ENCODE results near the gene TLR4.

TLR4 gene

DNA sequence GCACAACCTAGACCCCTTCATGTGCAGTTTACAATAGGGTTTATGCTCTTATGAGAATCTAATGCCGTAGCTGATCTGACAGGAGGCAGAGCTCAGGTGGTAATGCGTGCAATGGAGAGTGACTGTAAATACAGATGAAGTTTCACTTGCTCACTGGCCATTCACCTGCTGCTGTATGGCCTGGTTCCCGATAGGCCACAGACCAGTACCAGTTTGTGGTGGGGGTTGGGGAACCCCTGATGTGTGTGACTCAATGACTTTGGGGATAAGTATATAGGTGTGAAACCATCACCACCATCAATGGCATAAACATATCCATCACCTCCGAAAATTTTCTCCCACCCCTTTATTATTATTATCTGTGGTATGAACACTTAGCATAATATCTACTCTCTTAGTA is 42.1 kb downstream of the TLR4 start:
- no peak for DNase-seq

DNA sequence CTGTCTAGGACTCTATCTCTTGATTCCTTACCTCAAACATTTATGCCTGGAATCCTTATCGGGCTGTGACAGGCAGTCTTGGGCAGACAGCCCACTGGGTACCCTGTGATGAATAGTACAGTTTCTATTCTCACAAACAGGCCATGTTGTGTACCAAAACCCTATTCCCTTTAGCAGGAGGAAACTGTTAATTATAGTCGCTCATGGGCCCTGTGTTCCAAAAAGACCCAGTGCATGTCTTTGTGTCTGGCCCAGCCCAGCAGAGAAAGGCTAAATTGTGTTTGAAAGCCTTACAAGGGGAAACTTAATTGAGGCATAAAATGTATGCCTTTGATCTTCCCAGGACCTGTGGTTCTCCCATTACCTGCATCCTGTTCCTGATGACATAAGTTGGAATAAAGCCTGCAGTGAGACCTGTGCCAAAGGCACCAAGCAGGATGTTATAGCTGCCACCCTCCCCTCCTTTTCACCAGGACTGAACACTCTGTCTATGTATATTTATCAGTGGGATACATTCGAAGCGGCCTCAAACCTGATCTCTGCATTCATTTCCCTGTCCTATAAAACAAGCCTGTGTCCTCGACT is 43.3 kb downstream of the TLR4 start:
- no peak for DNase-seq

DNA sequence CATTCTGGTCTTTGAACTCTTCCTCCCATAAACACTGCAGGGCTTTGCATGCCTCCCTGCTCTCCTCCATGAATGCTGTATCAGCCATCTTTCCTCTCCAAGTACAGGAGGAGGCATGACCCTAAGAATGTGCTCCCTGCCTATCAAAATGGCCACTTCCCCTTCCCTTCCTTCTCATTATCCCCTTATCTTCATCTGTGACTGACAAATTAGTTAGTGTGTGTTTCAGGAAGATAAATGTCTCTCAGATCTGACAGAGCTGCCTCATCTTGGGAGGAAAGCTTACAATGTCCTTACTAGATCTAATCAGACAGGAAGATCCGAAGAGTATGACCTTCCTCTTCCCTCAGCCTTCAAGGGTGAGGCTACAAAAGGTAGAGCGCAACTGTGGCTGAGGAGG is 46.2 kb downstream of the TLR4 start:
- DNase-seq = no peak

DNA sequence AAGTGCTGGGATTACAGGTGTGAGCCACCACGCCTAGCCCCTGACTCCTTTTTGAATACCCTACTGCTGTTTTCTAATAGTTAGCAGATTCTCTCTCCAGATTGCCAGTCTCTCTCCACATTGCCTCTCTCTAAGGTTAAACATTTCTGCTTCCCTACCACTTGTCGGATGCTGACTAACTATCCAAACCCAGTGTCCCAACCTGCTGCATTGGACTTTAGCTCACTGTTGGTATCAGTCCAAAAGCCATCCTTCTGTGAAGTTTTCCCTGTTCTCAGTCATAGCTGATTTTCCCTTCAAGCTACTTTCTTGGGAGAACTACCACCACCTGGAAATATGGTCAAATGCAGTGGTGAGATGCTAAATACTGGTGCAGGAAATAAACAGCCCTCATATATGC is 48.7 kb downstream of the TLR4 start:
- no peak for DNase-seq

DNA sequence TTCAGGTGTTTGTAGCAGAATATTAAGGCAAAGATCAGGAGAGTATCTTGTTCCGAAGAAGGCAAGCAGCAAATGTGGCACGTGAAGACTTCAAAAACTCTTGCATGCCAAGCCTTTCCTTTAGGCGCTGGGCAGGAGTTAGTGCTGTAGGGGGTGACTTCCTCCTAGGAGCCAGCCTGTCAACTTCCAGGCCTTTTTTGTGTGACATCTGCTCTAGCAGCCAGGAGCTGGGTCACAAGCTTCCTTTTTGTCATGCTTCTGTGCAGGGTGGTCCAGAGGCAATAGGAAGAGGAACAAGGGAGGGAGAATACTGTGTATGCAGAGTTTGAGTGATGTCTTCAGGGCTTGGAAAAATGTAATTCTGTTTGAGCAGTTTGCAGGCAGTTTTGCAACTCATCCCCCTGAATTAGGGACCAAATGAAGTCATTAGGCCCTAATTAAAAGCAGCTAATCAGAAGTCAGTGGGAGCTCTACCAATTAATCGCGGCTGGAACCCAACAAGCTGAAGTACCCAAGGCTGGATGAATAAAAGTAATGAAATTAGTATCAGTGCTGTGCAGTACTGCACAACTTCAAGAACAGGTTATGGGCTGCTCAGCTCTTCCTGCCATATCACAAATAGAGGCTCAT is 53.5 kb downstream of the TLR4 start:
- DNase-seq = no peak

DNA sequence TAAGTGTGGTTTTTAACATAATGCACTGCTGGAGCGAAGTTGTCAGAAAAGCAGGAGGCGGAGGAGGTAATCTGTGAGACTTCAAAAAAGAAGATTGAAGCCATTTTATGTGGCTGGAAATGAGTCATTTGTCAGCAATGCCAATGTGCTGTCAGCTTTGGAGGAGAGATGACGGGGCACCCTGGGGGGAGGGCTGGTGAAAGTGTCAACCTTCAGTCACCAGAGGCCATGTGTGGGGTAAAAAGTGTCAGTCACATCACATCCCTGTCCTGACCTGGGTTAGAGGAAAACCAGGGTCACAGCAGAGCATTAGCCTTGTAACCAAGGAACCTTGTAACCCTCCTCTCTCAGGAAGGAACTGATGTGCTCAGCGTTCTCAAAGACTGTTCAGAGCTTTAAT is 59.1 kb downstream of the TLR4 start:
- DNase-seq = no peak

DNA sequence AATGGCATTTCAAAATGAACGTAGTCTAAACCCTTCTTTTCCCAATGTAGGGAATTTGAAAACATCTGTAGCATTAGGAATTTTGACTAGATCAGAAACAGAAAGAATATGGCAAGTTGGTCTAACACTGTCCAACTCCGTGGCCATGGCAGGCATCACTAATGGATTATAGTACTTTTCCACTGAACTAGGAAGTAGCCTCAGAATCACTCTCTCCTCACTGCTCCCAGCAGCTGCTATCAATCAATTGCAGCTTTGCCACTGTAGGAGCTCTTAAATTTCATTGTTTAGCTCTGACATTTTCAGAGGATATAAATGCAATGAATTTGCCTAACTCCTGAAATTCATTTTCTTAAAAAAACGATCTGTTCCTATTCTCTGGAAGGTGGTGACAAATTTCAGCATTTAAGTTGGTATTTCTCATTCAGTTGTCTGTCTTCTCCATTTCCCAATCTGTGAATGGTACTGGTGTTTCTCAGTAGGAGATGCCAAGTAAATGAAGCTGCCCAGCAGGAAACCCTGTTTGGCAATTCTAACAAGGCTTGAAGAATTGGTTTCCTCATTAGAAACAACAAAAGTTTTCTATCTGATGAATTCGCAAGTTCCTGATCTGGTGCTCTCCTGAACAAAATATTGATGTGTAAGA is 64.7 kb downstream of the TLR4 start:
- DNase-seq = no peak

DNA sequence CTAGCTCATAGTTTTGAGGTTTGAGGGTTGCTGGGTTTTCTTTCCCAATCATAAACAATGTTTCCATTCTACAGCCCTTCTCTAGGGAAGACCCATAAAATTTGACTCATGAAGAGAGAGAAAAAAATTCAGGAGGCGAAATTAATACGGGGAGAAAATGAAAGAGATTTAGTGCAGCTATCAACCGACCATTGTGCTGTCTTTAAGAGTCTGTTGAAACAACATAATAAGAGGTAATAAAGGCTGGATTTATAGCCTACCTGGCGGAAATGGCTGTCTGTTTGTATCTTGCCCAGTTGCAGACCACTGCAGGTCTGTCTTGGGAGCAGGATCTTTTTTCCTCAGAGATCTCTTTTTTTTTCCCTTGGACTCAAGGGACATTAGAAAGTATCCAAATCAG is 66.9 kb downstream of the TLR4 start:
- DNase-seq = no peak

DNA sequence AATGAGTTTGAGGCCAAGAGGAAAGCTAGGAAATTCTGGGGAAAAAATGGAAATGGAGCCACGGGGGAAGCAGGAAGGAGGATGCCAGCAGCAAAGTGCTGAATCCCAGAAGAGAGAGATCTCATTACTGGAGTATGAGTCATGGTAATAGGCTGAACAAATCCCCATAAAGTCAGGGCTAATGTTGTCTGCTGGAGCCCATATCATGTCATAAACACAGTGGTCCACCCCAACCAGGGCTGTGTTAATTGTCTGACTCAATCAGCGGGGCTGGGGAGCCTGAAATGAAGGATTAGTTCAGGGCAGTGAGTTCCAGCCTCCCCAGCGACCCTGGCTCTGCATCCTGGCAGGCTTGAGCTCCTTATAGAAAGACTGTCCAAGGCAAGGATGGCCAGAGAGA is 68.8 kb downstream of the TLR4 start:
- DNase-seq = no peak

Data from stimulated activated CD4-positive, alpha-beta T cell treated with anti-CD3 and anti-CD28 coated beads, Interleukin-4, amount 100 ng/mL, for 1 hour (primary cell).